GM19468 (cell line): ENCODE results near the gene CORIN.

Experiments used
- ATAC-seq: cut with Tn5 transposase; IDR thresholded peaks from one replicate; pipeline ENCODE4 v1.9.1; 2021; ENCODE audit warnings: mild to moderate bottlenecking, moderate library complexity, moderate number of reproducible peaks; ENCODE audit not compliant: unreplicated experiment; ENCODE audit errors: extremely low read depth

Gene CORIN

GRCh38 chr4:47835494-47835893 is 2.4 kb downstream of the CORIN start:
- no peak for ATAC-seq

- no peak for ATAC-seq
Observed at GRCh38 chr4:47831026-47831679, 6.7 kb downstream of the CORIN start.

- ATAC-seq: no peak
Observed at GRCh38 chr4:47830265-47831025, 7.4 kb downstream of the CORIN start.

GRCh38 chr4:47829438-47829837 is 8.4 kb downstream of the CORIN start:
- ATAC-seq: no peak

- ATAC-seq: no peak
Observed at GRCh38 chr4:47827343-47828047, 10.4 kb downstream of the CORIN start.

GRCh38 chr4:47824840-47825239 is 13.0 kb downstream of the CORIN start:
- ATAC-seq: no peak

- no peak for ATAC-seq
Observed at GRCh38 chr4:47819178-47819577, 18.7 kb downstream of the CORIN start.

GRCh38 chr4:47817275-47817674 is 20.6 kb downstream of the CORIN start:
- ATAC-seq: no peak

GRCh38 chr4:47816748-47817147 is 21.1 kb downstream of the CORIN start:
- no peak for ATAC-seq

GRCh38 chr4:47814618-47815295 is 23.1 kb downstream of the CORIN start:
- no peak for ATAC-seq

GRCh38 chr4:47809654-47810203 is 28.1 kb downstream of the CORIN start:
- no peak for ATAC-seq

- ATAC-seq: no peak
Observed at GRCh38 chr4:47804598-47804997, 33.3 kb downstream of the CORIN start.

- no peak for ATAC-seq
Observed at GRCh38 chr4:47801481-47802002, 36.3 kb downstream of the CORIN start.

- ATAC-seq: no peak
Observed at GRCh38 chr4:47798165-47798564, 39.7 kb downstream of the CORIN start.

- ATAC-seq: no peak
Observed at GRCh38 chr4:47791965-47792364, 45.9 kb downstream of the CORIN start.

GRCh38 chr4:47790105-47790504 is 47.8 kb downstream of the CORIN start:
- no peak for ATAC-seq

- no peak for ATAC-seq
Observed at GRCh38 chr4:47788126-47788525, 49.7 kb downstream of the CORIN start.

GRCh38 chr4:47786958-47787370 is 50.9 kb downstream of the CORIN start:
- peak; percentile 46 for ATAC-seq

GRCh38 chr4:47785153-47785552 is 52.7 kb downstream of the CORIN start:
- ATAC-seq: no peak

GRCh38 chr4:47784222-47784621 is 53.6 kb downstream of the CORIN start:
- ATAC-seq: no peak
